ENCODE data around the gene HAPLN3.

The HAPLN3 gene

GRCh38 chr15:88894348-88894818 lies 961 bp downstream of the HAPLN3 start:
- no peak for DNase-seq (ENCODE audit: low read depth)

- no peak for DNase-seq (ENCODE audit: low read depth)
Measured at GRCh38 chr15:88891540-88892254, 3.6 kb downstream of the HAPLN3 start.

GRCh38 chr15:88890495-88890894 lies 4.8 kb downstream of the HAPLN3 start:
- no peak for DNase-seq (ENCODE audit: low read depth)

- no peak for DNase-seq (ENCODE audit: low read depth)
Measured at GRCh38 chr15:88888719-88889118, 6.6 kb downstream of the HAPLN3 start.

GRCh38 chr15:88887068-88887580 lies 8.2 kb downstream of the HAPLN3 start:
- no peak for DNase-seq (ENCODE audit: low read depth)

GRCh38 chr15:88882785-88883184 lies 12.6 kb downstream of the HAPLN3 start:
- no peak for DNase-seq (ENCODE audit: low read depth)

GRCh38 chr15:88881775-88882174 lies 13.6 kb downstream of the HAPLN3 start:
- DNase-seq (ENCODE audit: low read depth), result no peak

GRCh38 chr15:88880944-88881740 lies 14.2 kb downstream of the HAPLN3 start:
- no peak for DNase-seq (ENCODE audit: low read depth)

GRCh38 chr15:88878720-88879184 lies 16.6 kb downstream of the HAPLN3 start:
- DNase-seq (ENCODE audit: low read depth), result no peak

GRCh38 chr15:88877906-88878305 lies 17.4 kb downstream of the HAPLN3 start:
- no peak for DNase-seq (ENCODE audit: low read depth)

- DNase-seq (ENCODE audit: low read depth), result no peak
Measured at GRCh38 chr15:88877415-88877814, 17.9 kb downstream of the HAPLN3 start.

GRCh38 chr15:88876573-88876972 lies 18.8 kb downstream of the HAPLN3 start:
- no peak for DNase-seq (ENCODE audit: low read depth)

- no peak for DNase-seq (ENCODE audit: low read depth)
Measured at GRCh38 chr15:88874684-88875083, 20.7 kb downstream of the HAPLN3 start.

- DNase-seq (ENCODE audit: low read depth), result no peak
Measured at GRCh38 chr15:88874275-88874674, 21.1 kb downstream of the HAPLN3 start.

GRCh38 chr15:88873786-88874185 lies 21.6 kb downstream of the HAPLN3 start:
- DNase-seq (ENCODE audit: low read depth), result no peak

- DNase-seq (ENCODE audit: low read depth), result no peak
Measured at GRCh38 chr15:88872706-88873105, 22.6 kb downstream of the HAPLN3 start.

- DNase-seq (ENCODE audit: low read depth), result no peak
Measured at GRCh38 chr15:88872106-88872505, 23.2 kb downstream of the HAPLN3 start.

GRCh38 chr15:88871313-88871712 lies 24.0 kb downstream of the HAPLN3 start:
- no peak for DNase-seq (ENCODE audit: low read depth)

- DNase-seq (ENCODE audit: low read depth), result no peak
Measured at GRCh38 chr15:88866295-88866881, 29.0 kb downstream of the HAPLN3 start.

GRCh38 chr15:88865498-88866099 lies 29.7 kb downstream of the HAPLN3 start:
- DNase-seq (ENCODE audit: low read depth), result no peak

- DNase-seq (ENCODE audit: low read depth), result no peak
Measured at GRCh38 chr15:88864861-88865497, 30.4 kb downstream of the HAPLN3 start.

- no peak for DNase-seq (ENCODE audit: low read depth)
Measured at GRCh38 chr15:88863412-88863811, 31.9 kb downstream of the HAPLN3 start.
